Measurements from ENCODE around the gene ABR. TPM values are rescaled to one million over a fixed set of nuclear protein-coding genes. Genes with fewer than 3 reads are reported as not detected.

ABR gene
- total and polyA plus RNA-seq, 2 of the 13 experiments (the other 11 are each of a cell fraction or from before 2014, with no cell fraction given) = 12.4 to 40.4 TPM

- TF ChIP-seq JUNB (CRISPR knock-in tag; IDR thresholded peaks at IDR 0.05; ENCODE audit: borderline replicate concordance) (no peak), PAF1 (CRISPR knock-in tag; IDR thresholded peaks at IDR 0.05) (no peak), ZNF775 (CRISPR knock-in tag; IDR thresholded peaks at IDR 0.05; ENCODE audit: borderline replicate concordance) (no peak)
- TF ChIP-seq, protein P1, sequence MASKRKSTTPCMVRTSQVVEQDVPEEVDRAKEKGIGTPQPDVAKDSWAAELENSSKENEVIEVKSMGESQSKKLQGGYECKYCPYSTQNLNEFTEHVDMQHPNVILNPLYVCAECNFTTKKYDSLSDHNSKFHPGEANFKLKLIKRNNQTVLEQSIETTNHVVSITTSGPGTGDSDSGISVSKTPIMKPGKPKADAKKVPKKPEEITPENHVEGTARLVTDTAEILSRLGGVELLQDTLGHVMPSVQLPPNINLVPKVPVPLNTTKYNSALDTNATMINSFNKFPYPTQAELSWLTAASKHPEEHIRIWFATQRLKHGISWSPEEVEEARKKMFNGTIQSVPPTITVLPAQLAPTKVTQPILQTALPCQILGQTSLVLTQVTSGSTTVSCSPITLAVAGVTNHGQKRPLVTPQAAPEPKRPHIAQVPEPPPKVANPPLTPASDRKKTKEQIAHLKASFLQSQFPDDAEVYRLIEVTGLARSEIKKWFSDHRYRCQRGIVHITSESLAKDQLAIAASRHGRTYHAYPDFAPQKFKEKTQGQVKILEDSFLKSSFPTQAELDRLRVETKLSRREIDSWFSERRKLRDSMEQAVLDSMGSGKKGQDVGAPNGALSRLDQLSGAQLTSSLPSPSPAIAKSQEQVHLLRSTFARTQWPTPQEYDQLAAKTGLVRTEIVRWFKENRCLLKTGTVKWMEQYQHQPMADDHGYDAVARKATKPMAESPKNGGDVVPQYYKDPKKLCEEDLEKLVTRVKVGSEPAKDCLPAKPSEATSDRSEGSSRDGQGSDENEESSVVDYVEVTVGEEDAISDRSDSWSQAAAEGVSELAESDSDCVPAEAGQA (IDR thresholded peaks at IDR 0.05; ENCODE audit: low read depth) = no peak
- TF ChIP-seq, protein P1 (CRISPR knock-in tag; IDR thresholded peaks at IDR 0.05; ENCODE audit: borderline replicate concordance) = no peak
Measured at GRCh38 chr17:1154704-1155103, 25.1 kb downstream of the ABR start (continued).

DNA sequence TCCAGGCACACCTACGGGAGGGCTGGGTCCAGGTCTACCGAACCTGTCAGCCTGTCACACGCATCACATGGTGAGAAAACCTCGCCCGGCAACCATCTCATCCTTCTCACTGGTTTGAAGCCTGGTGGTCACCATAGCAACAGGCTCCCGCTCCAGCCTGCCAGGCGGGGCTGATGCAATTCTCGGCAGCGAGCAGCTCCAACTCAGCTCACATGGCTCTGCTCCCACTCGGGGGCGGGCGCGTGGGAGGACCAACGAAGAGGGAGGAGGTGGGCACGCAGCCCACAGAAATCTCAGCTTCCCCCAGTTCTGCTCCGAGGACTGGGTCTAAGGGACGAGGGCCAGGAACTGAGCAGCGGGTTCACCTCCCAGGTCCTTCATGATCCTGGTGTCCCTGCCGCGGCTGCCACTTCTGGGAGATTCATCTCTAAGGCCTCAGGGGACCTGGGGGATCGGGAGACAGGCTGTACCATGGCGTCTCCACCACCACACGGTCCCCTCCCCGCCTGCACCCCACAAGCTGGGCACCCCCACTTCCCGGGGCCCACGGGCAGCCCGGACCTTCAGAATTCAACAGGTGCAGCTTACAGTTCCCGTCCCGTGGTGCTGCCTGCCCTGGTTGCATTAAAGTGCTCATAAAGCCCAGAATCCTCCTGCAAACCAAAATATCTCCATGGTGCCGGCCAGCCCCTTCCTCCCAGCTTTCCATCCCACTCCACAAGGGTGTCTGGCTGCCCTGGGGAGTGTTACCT is 25.8 kb downstream of the ABR start:
- Histone ChIP-seq H3K36me3 (replicated peaks in 1 of 2; ENCODE audit: control insufficient read depth in 1 of 2, insufficient read depth in 2 of 2, low read length in 2 of 2) (no peaks in the 10 kb centered on the region), H3K79me2 (ENCODE audit: insufficient read depth, low read length) (no peaks in the 10 kb centered on the region), H3K27me3 (ENCODE audit: control insufficient read depth in 1 of 2, insufficient read depth in 2 of 2, low read length in 2 of 2) (peaks cover 15 to 59% of the 10 kb centered on the region in 2 experiments; a peak in 4 of 5 replicates), H4K20me1 (ENCODE audit: insufficient read depth, low read length) (no peaks in the 10 kb centered on the region), H3K27ac (ENCODE audit: extremely low read length, insufficient read depth, low read length) (no peak overlapping the region), H3K9me3 (ENCODE audit: low read length) (no peaks in the 10 kb centered on the region), H2AFZ (ENCODE audit: low read length) (no peak overlapping the region), H3K4me1 (ENCODE audit: insufficient read depth, low read length) (no peaks in the 10 kb centered on the region), H3K4me3 (replicated peaks in 1 of 3; ENCODE audit: insufficient read depth in 1 of 3, low read depth in 2 of 3, low read length in 3 of 3) (no peak overlapping the region), H3K9ac (ENCODE audit: insufficient read depth, low read depth, low read length) (no peak overlapping the region), H3K4me2 (ENCODE audit: low read depth, low read length) (no peak overlapping the region)
- CTCF ChIA-PET (ENCODE audit: low intra/inter-chr PET ratio, low total read pairs) = no interaction called here
- intact Hi-C loops (cut with micrococcal nuclease; ENCODE audit: unreplicated experiment) (loop anchor here (5.0 kb wide), 1 partner anchor 458 kb away; no protein-coding TSS in a partner anchor), in situ Hi-C loops (cut with HindIII; ENCODE audit: extremely low pct_ligation_motif_present, low pct_unique_long_range_greater_than_20kb) (no loop called here)
- ATAC-seq = peak; percentile 55
- no TSS peak for BruUV-seq (replicated peaks)
- TF ChIP-seq ARNTL (CRISPR knock-in tag; IDR thresholded peaks at IDR 0.05) = no peak
- peak; percentile 56 for TF ChIP-seq RFX1 (IDR thresholded peaks at IDR 0.05)
- TF ChIP-seq RNF2 (conservative IDR thresholded peaks at IDR 0.05; ENCODE audit: low read depth) = no peak
- TF ChIP-seq ZNF891 (CRISPR knock-in tag; IDR thresholded peaks at IDR 0.05) = no peak
- TF ChIP-seq ZNF546 (CRISPR knock-in tag; conservative IDR thresholded peaks at IDR 0.05) = no peak
- peak; percentile 60; the same call in 1 of the 2 replicates for TF ChIP-seq CEBPB (IDR thresholded peaks at IDR 0.05; ENCODE audit: borderline replicate concordance, low read depth, low read length)
- peak in 1 of 2 experiments; percentile 93; a peak in 2 of 4 replicates for TF ChIP-seq ATF4 (CRISPR knock-in tag; IDR thresholded peaks at IDR 0.05)
- peak; percentile 66 for TF ChIP-seq RFX3 (CRISPR knock-in tag; IDR thresholded peaks at IDR 0.05)
- peak; percentile 78 for TF ChIP-seq CEBPG (CRISPR knock-in tag; IDR thresholded peaks at IDR 0.05)
- 0% methylated on average over 1 of the region's 30 CpGs for WGBS (ENCODE audit: low lambda C conversion rate)
- no peak for FAIRE-seq
- peak; percentile 16 for DNase-seq (ENCODE audit: low spot score)
- POLR2A ChIA-PET = no interaction called here
